GM06990 (cell line): ENCODE measurements around the gene MAP3K4.
A peak's percentile ranks its signal among the peaks of the same experiment; 100 is the strongest.

Experiments
- DNase-seq: peaks from one replicate; pipeline ENCODE4 v3.0.0-alpha.2; 2011; ENCODE audit not compliant: insufficient read length; ENCODE audit errors: extremely low read depth
- H3K27me3 ChIP-seq: replicated peaks from 2 replicates; pipeline ENCODE4 v1.6.0; 2011; ENCODE audit warnings: low read length; ENCODE audit not compliant: control insufficient read depth, insufficient read depth
- H3K36me3 ChIP-seq: 2 replicates; pipeline ENCODE4 v1.5.1; 2011; ENCODE audit warnings: low read length; ENCODE audit not compliant: control insufficient read depth, insufficient read depth
- H3K4me3 ChIP-seq: replicated peaks from 2 replicates; pipeline ENCODE4 v1.5.1; 2011; ENCODE audit warnings: low read depth, mild to moderate bottlenecking, control low read depth, low read length
- TF ChIP-seq, protein P1 (sequence below): IDR thresholded peaks from 2 replicates; pipeline ENCODE4 v1.5.1; 2011; ENCODE audit warnings: low read length, control low read depth, mild to moderate bottlenecking, inconsistent platforms; ENCODE audit not compliant: insufficient read depth, poor library complexity, severe bottlenecking

Gene MAP3K4

DNA sequence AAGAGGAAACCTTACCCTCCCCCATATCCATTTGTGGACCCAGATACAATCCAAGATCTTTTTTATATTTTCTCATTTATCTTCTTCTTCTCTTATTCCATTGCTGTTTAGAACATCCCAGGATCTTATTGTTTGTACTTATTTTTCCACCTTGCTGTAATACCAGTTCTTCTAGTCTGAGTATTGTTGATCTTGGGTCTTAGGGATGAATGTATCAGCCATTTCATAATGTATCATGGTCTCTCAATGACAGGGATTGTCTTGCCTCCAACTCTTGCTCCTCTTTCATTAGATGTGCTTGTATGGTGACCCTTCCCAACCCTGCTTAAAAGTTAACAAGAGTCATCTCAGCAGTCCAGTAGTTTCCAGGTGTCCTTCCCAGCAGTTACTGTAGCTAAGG is 63.3 kb downstream of the MAP3K4 start:
- H3K27me3 ChIP-seq: no peaks in the 10 kb centered on the region
- TF ChIP-seq, protein P1, sequence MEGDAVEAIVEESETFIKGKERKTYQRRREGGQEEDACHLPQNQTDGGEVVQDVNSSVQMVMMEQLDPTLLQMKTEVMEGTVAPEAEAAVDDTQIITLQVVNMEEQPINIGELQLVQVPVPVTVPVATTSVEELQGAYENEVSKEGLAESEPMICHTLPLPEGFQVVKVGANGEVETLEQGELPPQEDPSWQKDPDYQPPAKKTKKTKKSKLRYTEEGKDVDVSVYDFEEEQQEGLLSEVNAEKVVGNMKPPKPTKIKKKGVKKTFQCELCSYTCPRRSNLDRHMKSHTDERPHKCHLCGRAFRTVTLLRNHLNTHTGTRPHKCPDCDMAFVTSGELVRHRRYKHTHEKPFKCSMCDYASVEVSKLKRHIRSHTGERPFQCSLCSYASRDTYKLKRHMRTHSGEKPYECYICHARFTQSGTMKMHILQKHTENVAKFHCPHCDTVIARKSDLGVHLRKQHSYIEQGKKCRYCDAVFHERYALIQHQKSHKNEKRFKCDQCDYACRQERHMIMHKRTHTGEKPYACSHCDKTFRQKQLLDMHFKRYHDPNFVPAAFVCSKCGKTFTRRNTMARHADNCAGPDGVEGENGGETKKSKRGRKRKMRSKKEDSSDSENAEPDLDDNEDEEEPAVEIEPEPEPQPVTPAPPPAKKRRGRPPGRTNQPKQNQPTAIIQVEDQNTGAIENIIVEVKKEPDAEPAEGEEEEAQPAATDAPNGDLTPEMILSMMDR: no peak
- no peak overlapping the region for H3K4me3 ChIP-seq
- peaks cover 2% of the 10 kb centered on the region for H3K36me3 ChIP-seq
- no peak for DNase-seq

DNA sequence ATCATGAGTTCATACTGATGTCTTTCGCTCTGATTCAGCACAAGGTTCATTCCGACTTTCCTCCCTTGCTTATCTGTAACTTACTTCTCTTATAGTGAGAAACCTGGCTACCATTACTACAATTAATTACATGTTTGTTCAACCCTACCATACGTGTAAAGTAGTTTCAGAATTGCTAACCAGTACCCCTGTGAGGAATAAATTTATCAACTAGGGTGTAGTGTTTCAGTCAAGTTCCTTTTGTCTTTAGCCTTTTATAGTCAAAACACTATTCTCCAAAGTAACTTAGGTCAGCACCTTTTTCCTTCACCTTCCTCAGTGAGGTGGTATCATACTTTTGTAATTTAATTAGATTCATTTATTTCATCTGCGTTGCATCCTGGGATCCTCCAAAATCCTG is 64.9 kb downstream of the MAP3K4 start:
- Histone ChIP-seq H3K27me3 (no peaks in the 10 kb centered on the region), H3K4me3 (no peak overlapping the region), H3K36me3 (peaks cover 2% of the 10 kb centered on the region)
- TF ChIP-seq, protein P1: no peak
- peak; percentile 54 for DNase-seq

DNA sequence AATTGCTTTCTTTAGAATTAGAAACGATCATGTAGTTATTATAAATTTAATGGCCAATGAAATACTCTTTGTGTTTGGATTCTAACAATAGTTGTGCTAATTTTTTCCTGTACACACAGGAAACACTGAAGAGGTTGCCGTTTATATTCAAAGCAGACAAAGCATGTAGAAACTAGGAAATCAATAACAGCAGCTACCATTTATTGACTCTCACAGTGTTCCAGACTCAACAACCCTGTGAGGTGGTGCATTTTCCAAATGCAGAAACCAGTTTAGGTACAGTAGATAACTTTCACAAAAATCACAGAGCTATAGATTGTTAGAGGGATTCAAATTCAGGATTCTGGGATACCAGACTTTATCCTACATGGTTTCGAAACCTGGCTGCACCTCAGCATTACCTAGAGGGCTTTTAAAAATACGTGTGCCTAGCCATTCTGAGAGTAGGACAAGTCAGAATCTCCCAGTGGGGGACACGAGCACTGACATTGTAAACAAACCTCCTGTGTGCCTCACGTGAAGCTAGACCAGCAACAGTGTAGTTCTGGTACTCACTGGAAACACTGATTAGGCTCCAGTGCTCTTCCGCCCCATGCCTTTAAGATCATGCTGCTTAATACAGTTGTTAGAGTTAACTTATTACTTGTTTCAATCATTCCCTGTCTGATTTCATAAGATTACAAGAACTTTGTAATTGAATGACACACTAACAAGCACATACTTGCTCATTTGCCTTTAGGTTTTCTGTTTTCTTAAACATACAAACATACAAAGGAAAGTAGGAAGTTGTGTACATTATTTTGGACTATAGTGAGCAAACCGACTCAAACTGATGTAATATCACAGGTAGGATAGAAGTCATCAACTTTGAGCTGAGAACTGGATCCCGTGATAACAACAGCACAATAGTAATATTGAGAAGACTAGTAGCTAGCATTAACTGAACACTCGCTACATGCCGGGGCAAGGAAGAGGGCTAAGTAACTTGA is 65.8 kb downstream of the MAP3K4 start:
- Histone ChIP-seq H3K4me3 (no peak overlapping the region), H3K27me3 (no peaks in the 10 kb centered on the region), H3K36me3 (peaks cover 2% of the 10 kb centered on the region)
- TF ChIP-seq, protein P1: no peak
- no peak for DNase-seq

DNA sequence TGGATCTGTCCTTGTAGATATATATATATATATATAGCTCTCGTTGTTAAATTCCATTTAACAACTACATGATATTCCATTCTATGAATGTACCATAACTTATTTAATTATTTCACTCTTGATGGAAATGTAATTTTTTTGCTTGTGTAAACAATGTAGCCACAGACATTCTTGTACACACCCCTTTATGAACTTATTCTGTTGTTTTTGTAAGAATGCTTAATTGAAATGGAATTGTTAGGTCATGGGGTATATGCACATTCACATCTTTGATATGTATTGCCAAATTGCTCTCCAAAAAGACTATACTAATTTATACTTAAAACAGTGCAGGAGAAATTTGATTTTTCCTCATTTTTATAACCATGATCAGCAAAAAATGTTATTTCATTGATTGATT is 67.2 kb downstream of the MAP3K4 start:
- H3K4me3 ChIP-seq: no peak overlapping the region
- H3K27me3 ChIP-seq: no peaks in the 10 kb centered on the region
- H3K36me3 ChIP-seq: no peaks in the 10 kb centered on the region
- DNase-seq: no peak
- TF ChIP-seq, protein P1: no peak

DNA sequence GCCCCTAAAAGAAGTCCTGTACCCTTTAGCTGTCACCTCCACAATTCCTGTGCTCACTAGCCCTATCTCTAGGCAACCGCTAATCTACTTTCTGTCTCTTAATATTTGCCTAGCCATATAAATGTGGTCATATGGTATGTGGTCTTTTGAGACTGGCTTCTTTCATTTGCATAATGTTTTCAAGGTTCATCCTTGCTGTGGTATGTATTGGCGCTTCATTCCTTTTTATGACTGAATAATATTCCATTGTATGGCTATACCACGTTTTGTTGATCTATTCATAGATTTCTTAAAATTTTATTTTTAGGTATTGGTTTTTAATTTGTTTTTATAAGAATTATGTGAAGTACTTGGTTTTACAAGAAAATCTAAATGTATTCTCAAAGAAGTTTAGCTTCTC is 70.0 kb downstream of the MAP3K4 start:
- Histone ChIP-seq H3K36me3 (peaks cover 2% of the 10 kb centered on the region), H3K27me3 (no peaks in the 10 kb centered on the region), H3K4me3 (no peak overlapping the region)
- no peak for DNase-seq
- TF ChIP-seq, protein P1: no peak
